Cardiac fibroblast (primary cell): ENCODE measurements around the gene SCN3B.

Source experiments
- DNase-seq, 2 donors: peaks; one replicate each; pipeline versions ENCODE4 v3.0.0 to v3.0.0-alpha.2; 2010; ENCODE audit warnings: low read depth in 2 of 2
- H3K4me3 ChIP-seq, 2 donors: replicated peaks in 1 of 2; 1 replicate in 1 of 2; 2 replicates in 1 of 2; pipeline ENCODE4 v1.5.1; 2011; ENCODE audit warnings: low read depth in 2 of 2, low read length in 2 of 2, mild to moderate bottlenecking in 2 of 2, moderate library complexity in 1 of 2
- TF ChIP-seq, protein P1 (sequence below): IDR thresholded peaks from one replicate; pipeline ENCODE4 v1.5.1; 2011; ENCODE audit warnings: low read depth, mild to moderate bottlenecking, low read length, inconsistent platforms

Gene SCN3B

DNA sequence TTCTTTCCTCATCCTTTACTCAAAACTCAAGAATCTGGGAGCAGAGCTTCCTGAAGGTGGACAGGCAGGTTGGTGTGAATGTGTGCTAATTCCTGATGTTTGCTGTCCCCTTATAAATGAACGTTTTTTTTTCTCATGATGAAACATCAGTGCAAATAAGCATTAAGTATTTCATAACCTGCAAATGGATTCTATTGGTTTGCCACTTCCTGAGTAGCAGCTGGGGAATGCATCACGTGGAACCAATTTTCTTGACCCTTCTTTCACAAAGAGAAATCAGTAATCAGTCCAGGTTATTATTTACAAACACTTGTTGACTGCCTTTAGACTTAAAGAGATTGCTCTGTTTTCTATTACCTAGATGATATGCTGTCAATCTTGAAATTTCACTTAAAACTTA, 40.1 kb upstream of the SCN3B start:
- no peak overlapping the region for H3K4me3 ChIP-seq
- peak in 1 of 2 donors; percentile 24 for DNase-seq
- TF ChIP-seq, protein P1, sequence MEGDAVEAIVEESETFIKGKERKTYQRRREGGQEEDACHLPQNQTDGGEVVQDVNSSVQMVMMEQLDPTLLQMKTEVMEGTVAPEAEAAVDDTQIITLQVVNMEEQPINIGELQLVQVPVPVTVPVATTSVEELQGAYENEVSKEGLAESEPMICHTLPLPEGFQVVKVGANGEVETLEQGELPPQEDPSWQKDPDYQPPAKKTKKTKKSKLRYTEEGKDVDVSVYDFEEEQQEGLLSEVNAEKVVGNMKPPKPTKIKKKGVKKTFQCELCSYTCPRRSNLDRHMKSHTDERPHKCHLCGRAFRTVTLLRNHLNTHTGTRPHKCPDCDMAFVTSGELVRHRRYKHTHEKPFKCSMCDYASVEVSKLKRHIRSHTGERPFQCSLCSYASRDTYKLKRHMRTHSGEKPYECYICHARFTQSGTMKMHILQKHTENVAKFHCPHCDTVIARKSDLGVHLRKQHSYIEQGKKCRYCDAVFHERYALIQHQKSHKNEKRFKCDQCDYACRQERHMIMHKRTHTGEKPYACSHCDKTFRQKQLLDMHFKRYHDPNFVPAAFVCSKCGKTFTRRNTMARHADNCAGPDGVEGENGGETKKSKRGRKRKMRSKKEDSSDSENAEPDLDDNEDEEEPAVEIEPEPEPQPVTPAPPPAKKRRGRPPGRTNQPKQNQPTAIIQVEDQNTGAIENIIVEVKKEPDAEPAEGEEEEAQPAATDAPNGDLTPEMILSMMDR, result no peak

DNA sequence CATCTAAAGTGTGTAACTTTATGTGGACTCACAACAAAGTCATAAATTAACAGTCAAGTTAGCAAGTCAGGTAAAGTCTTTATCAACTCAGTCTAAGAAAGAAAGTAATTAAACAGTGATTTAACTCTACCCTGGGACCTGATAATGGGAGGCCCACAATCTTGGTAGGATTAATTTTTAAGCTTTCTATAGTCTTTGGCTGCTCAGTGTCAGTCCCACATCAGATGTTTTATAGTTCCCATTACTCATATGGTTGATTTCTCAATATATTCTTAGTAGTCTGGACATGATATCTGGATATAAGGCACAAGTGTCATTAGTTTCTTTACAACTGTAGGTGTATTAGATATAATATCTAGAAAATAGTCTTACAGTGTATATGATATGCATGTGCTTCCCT, 38.5 kb upstream of the SCN3B start:
- H3K4me3 ChIP-seq, result no peak overlapping the region
- TF ChIP-seq, protein P1, result no peak
- no peak for DNase-seq

DNA sequence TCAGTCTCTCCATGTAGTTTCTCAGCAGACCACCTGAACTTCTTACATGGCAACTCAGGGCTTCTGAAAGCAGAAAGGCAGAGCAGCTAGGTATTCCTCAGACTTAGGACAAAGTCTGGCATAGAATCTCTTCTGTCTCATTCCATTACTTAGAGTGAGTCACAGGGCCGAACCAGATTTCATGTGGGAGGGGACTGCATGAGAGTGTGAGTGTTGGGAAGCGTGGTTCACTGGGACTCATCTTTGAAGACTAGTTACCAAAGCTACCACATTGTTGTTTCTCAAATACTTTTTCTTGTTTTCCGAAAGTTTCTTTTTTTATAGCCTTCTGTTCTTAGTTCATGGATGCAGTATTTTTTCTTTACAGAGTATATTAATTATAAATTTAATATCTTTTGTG, 36.1 kb upstream of the SCN3B start:
- peak; percentile 19 to 74 for DNase-seq
- no peak overlapping the region for H3K4me3 ChIP-seq
- TF ChIP-seq, protein P1, result no peak

DNA sequence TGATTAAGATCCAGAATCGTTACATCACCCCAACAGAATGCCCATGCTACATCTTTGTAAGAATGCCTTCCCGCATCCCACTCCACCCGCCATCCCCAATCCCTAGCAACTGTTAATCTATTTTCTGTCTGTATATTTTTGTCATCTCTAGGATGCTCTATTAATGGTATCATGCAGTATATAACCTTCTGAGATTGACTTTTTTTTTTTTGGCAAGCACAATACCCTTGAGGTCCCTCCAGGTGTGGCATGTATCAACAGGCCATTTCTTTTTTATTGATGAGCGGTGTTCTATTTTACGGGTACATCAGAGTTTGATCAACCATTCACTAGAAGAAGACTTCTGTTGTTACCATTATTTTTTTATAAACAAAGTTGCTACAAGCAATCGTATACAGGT, 30.2 kb upstream of the SCN3B start:
- TF ChIP-seq, protein P1, result no peak
- no peak overlapping the region for H3K4me3 ChIP-seq
- DNase-seq, result no peak

DNA sequence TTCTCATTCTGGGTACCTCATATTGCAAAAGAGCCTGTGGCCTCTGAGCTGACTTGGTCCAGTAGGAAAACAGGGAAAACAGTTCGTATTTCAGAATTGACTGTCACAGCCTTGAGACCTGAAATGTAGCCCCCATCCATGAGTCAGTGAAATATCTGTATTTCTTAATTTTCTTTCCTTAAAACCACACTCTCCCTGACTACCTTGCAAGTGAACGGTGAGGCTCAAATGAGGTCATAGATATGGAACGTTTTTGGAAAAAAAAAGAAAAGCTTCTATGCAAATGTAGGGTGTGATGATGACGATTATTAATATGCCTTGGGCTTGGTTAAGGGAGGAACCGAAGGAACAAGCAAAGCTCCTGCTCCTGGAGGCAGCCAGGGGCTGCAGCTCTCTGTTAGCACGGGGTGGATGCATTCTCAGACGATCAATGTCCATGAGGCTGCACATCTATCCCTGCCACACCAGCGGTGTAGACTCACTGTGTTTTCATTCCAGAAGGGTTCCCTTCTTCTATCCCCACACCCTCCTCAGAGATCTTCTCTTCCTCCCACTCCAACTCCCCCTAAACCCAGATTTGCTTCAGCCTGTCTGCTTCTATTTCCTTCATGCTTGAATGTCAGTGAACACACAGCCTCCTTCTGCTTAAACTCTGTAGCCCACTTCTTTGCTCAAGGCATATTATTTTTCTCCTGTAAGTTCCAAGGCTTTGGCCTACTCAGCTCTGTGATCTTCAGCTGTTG, 29.2 kb upstream of the SCN3B start:
- DNase-seq, result no peak
- TF ChIP-seq, protein P1, result no peak

DNA sequence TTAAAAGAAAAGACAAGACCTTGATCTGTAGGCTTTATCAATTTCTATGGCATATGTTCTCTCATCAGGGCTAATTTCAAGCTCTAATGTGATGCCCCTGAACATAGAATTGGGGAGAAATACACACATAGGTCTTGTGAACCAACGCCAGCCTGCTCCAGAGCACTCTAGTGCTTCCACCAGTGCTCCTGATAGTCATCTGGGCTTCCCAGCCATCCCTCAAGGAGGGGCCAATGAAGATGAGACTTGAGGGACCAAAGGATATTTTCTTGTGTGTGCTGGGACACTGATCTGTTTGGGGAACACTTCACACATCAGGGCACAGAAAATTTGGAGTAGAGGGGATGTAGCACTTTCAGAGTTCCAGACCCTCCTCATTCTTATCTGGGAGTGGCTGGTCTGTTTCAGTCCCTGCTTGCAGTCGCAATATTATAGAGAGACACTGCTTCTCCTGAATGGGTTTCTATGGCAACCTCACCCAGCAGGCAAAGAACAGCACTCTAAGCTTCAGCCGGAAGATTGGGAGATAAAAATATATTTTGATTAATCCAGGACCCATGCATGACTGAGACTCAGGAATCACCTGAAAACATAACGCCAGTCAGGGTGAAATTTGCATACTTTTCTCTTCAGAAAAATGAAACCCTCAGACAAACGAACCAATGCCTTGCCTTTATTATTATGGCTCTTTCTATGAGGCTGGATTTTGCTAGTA, 28.4 kb upstream of the SCN3B start:
- H3K4me3 ChIP-seq, result no peak overlapping the region
- TF ChIP-seq, protein P1, result no peak

More for the DNA sequence above, 29.2 kb upstream of the SCN3B start:
- H3K4me3 ChIP-seq, result no peak overlapping the region

More for the DNA sequence above, 28.4 kb upstream of the SCN3B start:
- no peak for DNase-seq
